ENCODE measurements around the gene ATG4B. TPM values are rescaled to one million over a fixed set of nuclear protein-coding genes. Genes with fewer than 3 reads are reported as not detected.

ATG4B gene
- total and polyA plus RNA-seq, 9 of the 15 experiments (the other 6 are each of a cell fraction or from before 2014, with no cell fraction given), result 5.9 to 58.8 (median 35.6) TPM

GRCh38 chr2:241666627-241667400 is 29.3 kb downstream of the ATG4B start:
- ATAC-seq (no peak), FAIRE-seq (no peak), DNase-seq (ENCODE audit: extremely low read depth in 1 of 4, low spot score in 3 of 4) (no peak)
- no peaks in the 10 kb centered on the region for H4K20me1 ChIP-seq (replicated peaks; ENCODE audit: control insufficient read depth, insufficient read depth, low read length)
- H2AFZ ChIP-seq (ENCODE audit: low read depth, low read length), result no peak overlapping the region
- H3K4me1 ChIP-seq (replicated peaks in 1 of 2; ENCODE audit: control insufficient read depth in 2 of 2, insufficient read depth in 2 of 2, low read length in 2 of 2), result peaks cover 0 to 5% of the 10 kb centered on the region in 2 experiments; a peak in 3 of 5 replicates
- in situ Hi-C loops (cut with MboI) (no loop called here), intact Hi-C loops (cut with micrococcal nuclease) (loop anchor here (5.0 kb wide), 1 partner anchor 210 kb away; no protein-coding TSS in a partner anchor)
- ChIA-PET CTCF (ENCODE audit: low intra/inter-chr PET ratio) (no interaction called here), POLR2A (no interaction called here)
- H3K79me2 ChIP-seq (ENCODE audit: control insufficient read depth, insufficient read depth, low read length), result no peaks in the 10 kb centered on the region
- no peaks in the 10 kb centered on the region for H3K27me3 ChIP-seq (ENCODE audit: control insufficient read depth in 2 of 2, insufficient read depth in 2 of 2, low read length in 2 of 2)
- no peaks in the 10 kb centered on the region for H3K9me3 ChIP-seq (replicated peaks; ENCODE audit: control insufficient read depth, insufficient read depth, low read depth, low read length)
- TF ChIP-seq RFX1 (IDR thresholded peaks at IDR 0.05) (peak; percentile 26; the same call in 1 of the 2 replicates), ZBED1 (IDR thresholded peaks at IDR 0.05) (no peak), TRIM24 (IDR thresholded peaks at IDR 0.05) (no peak)
- no TSS peak for BruUV-seq (replicated peaks)
- H3K9ac ChIP-seq (ENCODE audit: insufficient read depth in 1 of 2, low read depth in 2 of 2, low read length in 2 of 2), result no peak overlapping the region
- peaks cover 24% of the 10 kb centered on the region; the same call in 2 of the 3 replicates for H3K36me3 ChIP-seq (ENCODE audit: control insufficient read depth, insufficient read depth, low read length)
- no peak overlapping the region for H3K27ac ChIP-seq (ENCODE audit: extremely low read depth, low read depth, low read length)
- no peaks in the 10 kb centered on the region for H3K9me1 ChIP-seq (ENCODE audit: control insufficient read depth, insufficient read depth, low read length)
- no peak overlapping the region for H3K4me2 ChIP-seq (ENCODE audit: insufficient read depth, low read length)
- 93% methylated on average over 3 of the region's 42 CpGs for WGBS (ENCODE audit: insufficient coverage, low coverage, missing lambda C conversion rate)
- H3K4me3 ChIP-seq, result no peak overlapping the region

GRCh38 chr2:241668354-241668753 is 30.9 kb downstream of the ATG4B start:
- ATAC-seq (no peak), FAIRE-seq (no peak), DNase-seq (ENCODE audit: extremely low read depth in 1 of 4, low spot score in 3 of 4) (no peak)
- WGBS (ENCODE audit: insufficient coverage, low coverage, missing lambda C conversion rate), result 100% methylated on average over 1 of the region's 21 CpGs
- BruUV-seq (replicated peaks), result no TSS peak
- CTCF ChIA-PET (ENCODE audit: low intra/inter-chr PET ratio), result no interaction called here
- intact Hi-C loops (cut with micrococcal nuclease), result loop anchor here (5.0 kb wide), 1 partner anchor 209 kb away; no protein-coding TSS in a partner anchor
- peaks cover 0 to 5% of the 10 kb centered on the region in 2 experiments; a peak in 3 of 5 replicates for H3K4me1 ChIP-seq (replicated peaks in 1 of 2; ENCODE audit: control insufficient read depth in 2 of 2, insufficient read depth in 2 of 2, low read length in 2 of 2)
- H2AFZ ChIP-seq (ENCODE audit: low read depth, low read length), result no peak overlapping the region
- H3K4me3 ChIP-seq, result no peak overlapping the region
- no peak overlapping the region for H3K9ac ChIP-seq (ENCODE audit: insufficient read depth in 1 of 2, low read depth in 2 of 2, low read length in 2 of 2)
- in situ Hi-C loops (cut with MboI), result no loop called here
- H3K9me1 ChIP-seq (ENCODE audit: control insufficient read depth, insufficient read depth, low read length), result no peaks in the 10 kb centered on the region
- H3K27ac ChIP-seq (ENCODE audit: extremely low read depth, low read depth, low read length), result no peak overlapping the region
- no peaks in the 10 kb centered on the region for H3K27me3 ChIP-seq (ENCODE audit: control insufficient read depth in 2 of 2, insufficient read depth in 2 of 2, low read length in 2 of 2)
- H3K9me3 ChIP-seq (replicated peaks; ENCODE audit: control insufficient read depth, insufficient read depth, low read depth, low read length), result no peaks in the 10 kb centered on the region
- no peaks in the 10 kb centered on the region for H3K79me2 ChIP-seq (ENCODE audit: control insufficient read depth, insufficient read depth, low read length)
- H3K4me2 ChIP-seq (ENCODE audit: insufficient read depth, low read length), result no peak overlapping the region
- POLR2A ChIA-PET, result interaction anchor here (1.1 to 1.2 kb wide), 2 partner anchors 10 to 18 kb away, joined by 3 read pairs; partner anchors contain the start of gene DTYMK
- peak; percentile 32; the same call in 1 of the 2 replicates for TF ChIP-seq POLR2G (IDR thresholded peaks at IDR 0.05; ENCODE audit: low read depth, low read length)
- no peak for TF ChIP-seq POU5F1 (IDR thresholded peaks at IDR 0.05; ENCODE audit: borderline replicate concordance, low read depth, low read length, partially characterized antibody)
- TF ChIP-seq POLR3G (IDR thresholded peaks at IDR 0.05; ENCODE audit: extremely low read depth, insufficient read length, insufficient replicate concordance), result no peak
- TF ChIP-seq RBBP5 (IDR thresholded peaks at IDR 0.05; ENCODE audit: borderline replicate concordance, insufficient read depth, low read length, poor library complexity, severe bottlenecking), result no peak
- H3K36me3 ChIP-seq (ENCODE audit: control insufficient read depth, insufficient read depth, low read length), result peaks cover 28% of the 10 kb centered on the region; the same call in 2 of the 3 replicates
- H4K20me1 ChIP-seq (replicated peaks; ENCODE audit: control insufficient read depth, insufficient read depth, low read length), result no peaks in the 10 kb centered on the region
